Measurements from ENCODE around the gene DNM1. TPM values are rescaled to one million over a fixed set of nuclear protein-coding genes. Genes with fewer than 3 reads are reported as not detected.

The DNM1 gene
- polyA plus RNA-seq, 4 donors, result 58.1 to 246 (median 139) TPM

GRCh38 chr9:128203707-128204551 is 750 bp downstream of the DNM1 start:
- no peak for DNase-seq (ENCODE audit: low read depth in 4 of 4, low spot score in 2 of 4)

GRCh38 chr9:128204858-128205257 is 1.7 kb downstream of the DNM1 start:
- no peak for DNase-seq (ENCODE audit: low read depth in 4 of 4, low spot score in 2 of 4)

- no peak for DNase-seq (ENCODE audit: low read depth in 4 of 4, low spot score in 2 of 4)
Measured at GRCh38 chr9:128205296-128205944, 2.2 kb downstream of the DNM1 start.

DNA sequence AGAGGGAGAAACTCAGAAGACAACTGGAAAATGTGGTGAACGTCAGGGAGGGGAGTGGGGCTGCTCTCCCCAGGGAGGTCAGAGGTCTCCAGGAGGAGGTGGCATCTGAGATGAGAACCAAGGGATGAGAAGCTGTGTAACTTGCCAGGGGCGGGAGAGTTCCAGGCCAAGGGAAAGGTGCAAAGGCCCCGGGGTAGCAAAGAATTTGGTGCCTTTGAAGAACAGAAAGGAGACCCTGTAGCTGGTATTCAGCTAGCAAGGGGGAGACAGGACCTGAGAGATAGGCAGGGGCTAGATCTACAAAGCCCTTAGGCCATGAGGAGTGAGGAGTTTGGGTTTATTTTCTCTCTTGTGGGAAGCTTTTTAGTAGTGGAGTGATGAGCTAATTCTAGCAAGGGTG is 3.3 kb downstream of the DNM1 start:
- DNase-seq (ENCODE audit: low read depth in 4 of 4, low spot score in 2 of 4), result no peak

DNA sequence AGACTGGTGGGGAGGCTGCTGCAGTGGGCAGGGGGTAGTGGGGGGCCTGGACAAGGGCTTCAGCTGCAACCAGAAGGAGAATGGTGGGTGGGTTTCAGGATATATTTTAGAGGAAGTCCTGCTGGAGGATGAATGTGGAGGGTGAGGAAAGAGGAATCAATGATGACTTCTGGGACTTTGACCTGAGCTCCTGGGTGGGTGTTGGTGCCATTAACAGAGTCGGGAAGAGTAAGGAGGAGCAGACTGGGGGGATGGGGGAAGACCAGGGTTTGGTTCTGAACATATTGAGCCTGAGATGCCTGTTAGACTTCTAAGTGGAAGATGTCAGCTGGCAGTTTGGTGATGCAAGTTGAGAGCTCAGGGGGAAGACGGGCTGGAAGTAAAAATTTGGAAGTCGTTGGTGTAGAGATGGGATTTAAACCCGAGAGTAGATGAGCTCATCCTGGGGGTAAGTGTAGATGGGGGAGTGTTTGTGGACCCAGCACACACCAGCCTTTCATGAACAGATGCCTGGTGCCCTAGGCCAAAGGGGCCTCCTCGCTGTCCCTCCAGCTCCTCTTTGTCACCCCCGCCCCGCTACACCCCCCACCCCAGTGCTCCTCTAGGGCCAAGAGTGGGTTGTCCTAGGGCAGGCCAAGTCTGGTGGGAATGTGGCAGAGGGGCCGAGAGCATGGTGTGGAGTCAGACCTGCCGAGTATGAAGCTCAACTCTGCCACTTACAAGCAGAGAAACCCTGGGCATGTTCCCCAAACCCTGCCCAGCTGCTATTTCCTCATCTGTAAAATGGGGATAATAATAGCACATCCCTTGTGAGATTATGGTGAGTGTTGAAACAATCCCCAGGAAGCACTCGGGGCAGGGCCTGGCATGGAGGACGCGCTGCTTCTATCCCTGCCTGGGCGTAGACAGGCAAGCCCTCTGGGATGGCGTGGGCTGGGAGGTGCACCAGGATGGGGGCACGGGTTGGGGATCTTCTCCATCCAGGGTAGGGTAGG is 4.0 kb downstream of the DNM1 start:
- no peak for DNase-seq (ENCODE audit: low read depth in 4 of 4, low spot score in 2 of 4)

DNA sequence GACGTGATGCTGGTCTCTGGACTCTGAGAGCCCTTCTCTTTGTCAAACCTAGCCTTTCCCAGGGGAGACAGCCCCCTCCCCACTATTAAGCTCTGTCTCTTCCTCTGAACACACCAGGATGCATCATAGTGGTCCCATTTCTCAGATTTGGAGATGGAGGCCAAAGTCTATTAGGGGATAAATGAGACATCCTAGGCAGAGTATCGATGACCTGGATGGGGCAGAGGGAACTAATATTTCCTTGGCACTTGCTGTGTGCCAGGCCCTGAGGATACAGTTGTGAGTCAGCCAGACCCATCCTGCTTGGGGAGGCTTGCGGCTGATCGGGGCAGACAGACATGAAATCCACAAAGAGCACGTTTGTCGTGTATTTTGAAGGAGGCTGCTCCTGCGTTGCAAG is 5.2 kb downstream of the DNM1 start:
- no peak for DNase-seq (ENCODE audit: low read depth in 4 of 4, low spot score in 2 of 4)

DNA sequence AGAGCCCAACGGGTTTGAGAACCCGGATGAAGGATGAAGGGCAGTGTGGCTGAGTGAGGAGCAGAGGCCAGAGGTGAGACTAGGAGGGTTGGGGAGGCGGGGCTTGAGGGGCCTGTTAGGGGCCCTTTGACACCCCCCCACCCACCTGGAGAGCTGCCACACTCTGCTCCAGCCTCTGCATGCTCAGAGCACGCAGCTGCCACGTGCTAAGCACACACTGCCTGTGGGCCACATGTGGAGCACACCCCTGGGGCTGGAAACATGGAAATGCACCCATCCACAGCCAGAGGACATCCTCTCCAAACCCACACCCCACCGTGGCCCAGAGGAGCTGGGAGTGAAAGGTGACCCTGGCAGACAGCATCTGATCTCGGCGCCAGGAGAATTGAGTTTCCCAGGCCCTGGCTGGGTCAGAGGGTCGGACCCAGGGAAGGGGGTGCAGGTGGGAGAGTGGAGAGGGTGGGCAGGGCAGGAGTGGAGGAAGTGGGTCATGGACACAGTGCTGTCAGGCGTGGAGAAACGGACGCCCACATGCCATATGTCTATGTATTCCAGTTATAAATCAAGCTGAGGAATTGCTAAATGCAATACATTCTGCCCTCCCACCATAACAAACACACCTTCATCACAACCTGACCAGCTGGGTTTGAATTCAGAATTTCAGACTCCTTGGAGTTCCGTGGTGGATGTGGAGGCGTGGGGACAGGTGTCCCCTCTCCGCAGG is 5.9 kb downstream of the DNM1 start:
- no peak for DNase-seq (ENCODE audit: low read depth in 4 of 4, low spot score in 2 of 4)

DNA sequence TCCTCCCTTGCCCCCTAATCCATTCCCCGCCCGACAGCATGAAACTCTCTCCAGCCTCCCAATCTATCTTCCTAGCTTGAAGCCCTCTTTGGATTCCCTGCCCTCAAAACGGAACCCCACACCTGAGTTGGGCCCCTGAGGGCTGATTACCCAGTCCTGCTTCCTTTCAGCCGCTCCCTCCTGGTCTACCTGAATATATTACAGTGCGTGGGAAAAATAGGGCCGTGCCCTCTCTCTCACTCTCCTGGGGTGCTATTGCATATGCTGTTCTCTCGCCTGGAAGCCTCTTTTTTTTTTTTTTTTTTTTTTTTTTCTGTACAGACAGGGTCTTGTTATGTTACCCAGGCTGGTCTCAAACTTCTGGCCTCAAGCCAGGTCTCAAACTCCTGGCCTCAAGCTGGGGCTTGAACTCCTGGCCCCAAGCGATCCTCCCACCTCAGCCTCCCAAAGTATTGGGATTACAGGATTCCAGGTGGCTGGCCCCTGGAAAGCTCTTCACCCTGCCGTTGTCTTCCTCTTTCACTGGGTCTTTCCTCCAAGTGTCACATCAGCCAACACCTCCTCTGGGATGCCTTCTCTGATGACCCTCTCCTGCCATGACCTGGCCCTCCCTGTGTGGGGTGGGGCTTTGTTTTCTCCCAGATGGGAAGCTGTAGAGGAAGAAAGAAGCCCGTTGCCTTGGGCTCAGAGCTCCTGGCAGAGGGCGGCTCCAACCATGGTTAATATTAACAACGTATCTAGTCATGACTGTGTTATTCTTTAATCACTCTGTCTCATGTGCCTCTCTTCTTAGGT is 8.2 kb downstream of the DNM1 start:
- DNase-seq (ENCODE audit: low read depth in 4 of 4, low spot score in 2 of 4), result no peak

DNA sequence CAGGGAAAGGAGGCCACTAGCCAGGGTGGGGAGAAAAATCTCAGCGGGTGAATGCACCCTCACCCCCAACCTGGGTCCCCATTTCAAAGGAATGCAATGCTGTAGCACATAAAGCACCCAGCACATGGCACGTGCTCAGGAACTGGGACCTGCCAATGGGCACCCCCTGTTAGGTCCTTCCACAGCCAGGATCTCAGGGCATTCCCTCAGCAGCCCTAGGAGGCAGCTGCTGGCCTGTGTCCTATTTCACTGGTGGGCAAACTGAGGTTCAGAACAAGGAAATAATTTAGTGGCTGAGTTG is 8.8 kb downstream of the DNM1 start:
- DNase-seq (ENCODE audit: low read depth in 4 of 4, low spot score in 2 of 4), result no peak

- no peak for DNase-seq (ENCODE audit: low read depth in 4 of 4, low spot score in 2 of 4)
Measured at GRCh38 chr9:128213746-128214497, 10.7 kb downstream of the DNM1 start.

GRCh38 chr9:128214571-128215490 is 11.7 kb downstream of the DNM1 start:
- no peak for DNase-seq (ENCODE audit: low read depth in 4 of 4, low spot score in 2 of 4)

DNA sequence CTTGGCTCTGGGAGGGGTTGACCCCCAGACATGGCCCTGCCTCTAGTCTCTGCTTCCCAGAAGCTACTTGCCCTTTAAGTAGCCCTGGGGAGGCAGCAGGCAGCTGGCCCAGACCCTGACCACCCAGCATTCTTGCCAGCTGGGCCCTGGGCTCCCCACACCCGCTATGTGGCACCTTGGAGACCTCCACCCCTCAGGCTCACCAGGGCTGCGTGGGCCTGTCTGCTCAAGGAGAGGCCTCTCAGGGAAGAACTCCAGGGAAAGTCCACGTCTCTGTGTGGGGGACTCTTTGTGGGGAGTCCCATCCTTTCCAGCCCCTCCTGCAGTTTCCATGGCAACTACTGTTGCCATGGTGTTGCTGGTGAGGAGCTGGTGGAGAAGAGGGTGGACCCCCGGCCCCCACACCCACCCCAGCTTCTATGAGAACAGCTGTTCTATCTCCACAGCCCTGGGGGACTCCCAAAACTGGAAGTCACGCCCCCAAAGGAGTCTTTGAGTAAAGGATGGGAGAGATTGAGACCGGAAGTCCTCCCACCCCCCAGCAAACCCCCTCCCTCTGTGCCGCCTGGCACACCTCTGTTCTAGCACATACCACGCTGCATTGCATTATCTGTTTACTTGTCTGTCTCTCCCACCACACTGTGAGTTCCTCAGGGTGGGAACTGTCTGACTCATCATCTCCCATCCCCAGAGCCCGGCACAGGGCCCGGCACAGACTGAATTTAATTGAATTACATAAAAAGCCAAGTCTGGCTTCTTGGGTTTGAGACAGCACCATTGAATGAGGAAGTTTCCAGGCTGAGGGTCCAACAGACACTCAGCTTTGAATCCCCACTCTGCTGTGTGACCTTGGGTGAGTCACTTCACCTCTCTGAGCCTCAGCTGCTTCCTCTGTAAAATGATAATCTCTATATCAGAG is 12.6 kb downstream of the DNM1 start:
- no peak for DNase-seq (ENCODE audit: low read depth in 4 of 4, low spot score in 2 of 4)

DNA sequence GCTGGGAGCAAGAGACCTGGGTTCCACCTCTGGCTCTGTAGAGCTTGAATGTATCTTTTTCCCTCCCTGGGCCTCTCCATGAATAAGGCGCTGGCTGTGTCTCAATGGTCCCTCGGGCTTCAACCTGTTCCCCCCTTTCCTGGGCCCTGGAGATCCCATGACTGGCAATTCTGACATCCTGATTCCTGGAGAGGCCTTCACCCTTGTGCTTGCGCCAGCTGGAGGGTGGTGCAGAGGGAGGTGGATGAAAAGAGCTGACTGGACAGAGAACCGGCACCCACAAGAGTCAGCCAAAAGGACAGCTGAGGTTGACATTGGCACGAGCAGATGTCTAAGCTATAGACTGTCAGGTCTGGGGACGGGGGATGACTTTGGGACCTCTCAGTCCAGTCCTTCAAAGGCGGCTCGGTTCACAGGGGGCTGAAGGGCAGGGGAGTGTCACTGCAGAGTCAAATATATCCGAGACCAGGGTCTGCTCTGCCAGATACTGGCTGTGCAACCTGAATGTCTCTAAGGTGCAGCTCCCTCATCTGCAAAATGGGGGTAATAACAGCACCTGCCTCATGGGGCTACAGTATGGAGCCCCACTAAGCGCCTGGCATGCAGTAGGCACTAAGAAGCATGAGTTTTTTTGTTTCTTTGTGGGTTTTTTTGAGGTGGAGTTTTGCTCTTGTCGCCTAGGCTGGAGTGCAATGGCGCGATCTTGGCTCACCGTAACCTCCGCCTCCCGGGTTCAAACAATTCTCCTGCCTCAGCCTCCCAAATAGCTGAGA is 13.8 kb downstream of the DNM1 start:
- no peak for DNase-seq (ENCODE audit: low read depth in 4 of 4, low spot score in 2 of 4)

GRCh38 chr9:128218172-128218517 is 15.0 kb downstream of the DNM1 start:
- DNase-seq (ENCODE audit: low read depth in 4 of 4, low spot score in 2 of 4), result no peak

GRCh38 chr9:128218518-128219389 is 15.6 kb downstream of the DNM1 start:
- peak in 3 of 4 donors; percentile 66 to 91 (median 82) for DNase-seq (ENCODE audit: low read depth in 4 of 4, low spot score in 2 of 4)
